Liver (tissue), 3 donors: ENCODE results near the gene FAM83E.

Source experiments
- ATF3 ChIP-seq: IDR thresholded peaks from 2 replicates; pipeline ENCODE4 v1.6.1; 2016; ENCODE audit warnings: antibody characterized with exemption
- CTCF ChIP-seq: fragments of 150-350 bp; IDR thresholded peaks from 2 replicates; pipeline ENCODE4 v1.5.1; 2017; ENCODE audit warnings: improper control_type of control experiment, low read depth, low read length; ENCODE audit not compliant: missing input control
- HNF4A ChIP-seq, 2 donors: conservative IDR thresholded peaks; 2 replicates each; pipeline ENCODE4 v1.6.1; 2016; ENCODE audit warnings: antibody characterized with exemption in 2 of 2, mild to moderate bottlenecking in 2 of 2
- JUND ChIP-seq, 2 donors: IDR thresholded peaks; 2 replicates each; pipeline ENCODE4 v1.6.1; 2016; ENCODE audit warnings: antibody characterized with exemption in 2 of 2
- MAX ChIP-seq: IDR thresholded peaks from 2 replicates; pipeline ENCODE4 v1.6.1; 2016; ENCODE audit warnings: antibody characterized with exemption
- RAD21 ChIP-seq, 2 donors: IDR thresholded peaks; 2 replicates each; pipeline ENCODE4 v1.6.1; 2016; ENCODE audit warnings: antibody characterized with exemption in 2 of 2, mild to moderate bottlenecking in 2 of 2
- REST ChIP-seq: IDR thresholded peaks from 2 replicates; pipeline ENCODE4 v1.6.1; 2016; ENCODE audit warnings: antibody characterized with exemption, mild to moderate bottlenecking
- SP1 ChIP-seq: IDR thresholded peaks from 2 replicates; pipeline ENCODE4 v1.6.1; 2018; ENCODE audit warnings: antibody characterized with exemption, mild to moderate bottlenecking
- TAF1 ChIP-seq: conservative IDR thresholded peaks from 2 replicates; pipeline ENCODE4 v1.6.1; 2016; ENCODE audit warnings: antibody characterized with exemption, mild to moderate bottlenecking
- YY1 ChIP-seq: IDR thresholded peaks from 2 replicates; pipeline ENCODE4 v1.6.1; 2016; ENCODE audit warnings: antibody characterized with exemption, mild to moderate bottlenecking
- donor health status: healthy.
- donor health status: healthy.

- TF ChIP-seq CTCF: no peak
- TF ChIP-seq MAX: no peak
- TF ChIP-seq YY1: no peak
- no peak for TF ChIP-seq JUND (IDR thresholded peaks at IDR 0.05)
- TF ChIP-seq HNF4A (conservative IDR thresholded peaks at IDR 0.05): peak; percentile 71 to 72
- TF ChIP-seq ATF3: no peak
- TF ChIP-seq SP1: peak; percentile 15
- TF ChIP-seq RAD21 (IDR thresholded peaks at IDR 0.05): no peak
- no peak for TF ChIP-seq REST
- no peak for TF ChIP-seq TAF1
These were observed 18.5 kb upstream of the FAM83E start for GRCh38 chr19:48633148-48634035.
